ENCODE data around the gene DFFA.

DFFA gene

GRCh38 chr1:10502206-10502605, 29.9 kb upstream of the DFFA start:
- no peak for TF ChIP-seq CTCF (IDR thresholded peaks at IDR 0.05; ENCODE audit: low read depth, low read length)
- no peak for DNase-seq (ENCODE audit: extremely low read depth, low read depth)

- DNase-seq (ENCODE audit: extremely low read depth, low read depth): no peak
- TF ChIP-seq CTCF (IDR thresholded peaks at IDR 0.05; ENCODE audit: low read depth, low read length): no peak
Measured at GRCh38 chr1:10498231-10498630, 25.9 kb upstream of the DFFA start.

- DNase-seq (ENCODE audit: extremely low read depth, low read depth): no peak
- no peak for TF ChIP-seq CTCF (IDR thresholded peaks at IDR 0.05; ENCODE audit: low read depth, low read length)
Measured at GRCh38 chr1:10497109-10497508, 24.8 kb upstream of the DFFA start.

- DNase-seq (ENCODE audit: extremely low read depth, low read depth): no peak
- TF ChIP-seq CTCF (IDR thresholded peaks at IDR 0.05; ENCODE audit: low read depth, low read length): no peak
Measured at GRCh38 chr1:10495952-10496351, 23.6 kb upstream of the DFFA start.

- no peak for TF ChIP-seq CTCF (IDR thresholded peaks at IDR 0.05; ENCODE audit: low read depth, low read length)
- no peak for DNase-seq (ENCODE audit: extremely low read depth, low read depth)
Measured at GRCh38 chr1:10495475-10495817, 23.1 kb upstream of the DFFA start.

GRCh38 chr1:10494754-10495474, 22.6 kb upstream of the DFFA start:
- TF ChIP-seq CTCF (IDR thresholded peaks at IDR 0.05; ENCODE audit: low read depth, low read length): peak; percentile 92
- no peak for DNase-seq (ENCODE audit: extremely low read depth, low read depth)

GRCh38 chr1:10494418-10494753, 22.1 kb upstream of the DFFA start:
- DNase-seq (ENCODE audit: extremely low read depth, low read depth): no peak
- TF ChIP-seq CTCF (IDR thresholded peaks at IDR 0.05; ENCODE audit: low read depth, low read length): no peak

Measured in AG09319 (cell line).